K562 (cell line): Measurements from ENCODE around the gene ARHGAP35. TPM values are rescaled to one million over a fixed set of nuclear protein-coding genes. Genes with fewer than 3 reads are reported as not detected.
A peak's percentile ranks its signal among the peaks of the same experiment; 100 is the strongest.

Source experiments
- ADNP ChIP-seq: fragments of 200-800 bp; sonication (Bioruptor generic); IDR thresholded peaks from 2 replicates; pipeline ENCODE4 v1.6.1; 2016; ENCODE audit warnings: missing genetic modification characterization, missing compliant biosample characterization
- CXXC5 ChIP-seq: fragments of 250-450 bp; sonication (Bioruptor Pico); IDR thresholded peaks from 2 replicates; pipeline ENCODE4 v1.8.0; 2022; ENCODE audit warnings: inconsistent platforms, mild to moderate bottlenecking, moderate library complexity
- HMBOX1 ChIP-seq: sonication (generic); IDR thresholded peaks from 2 replicates; pipeline ENCODE4 v1.6.1; 2016
- HNRNPL ChIP-seq: fragments of 200-400 bp; formaldehyde crosslinking; IDR thresholded peaks from 2 replicates; pipeline ENCODE4 v1.6.1; 2017; ENCODE audit warnings: low read depth, mild to moderate bottlenecking, low read length
- NKRF ChIP-seq: fragments of 450-650 bp; IDR thresholded peaks from 2 replicates; pipeline ENCODE4 v1.6.1; 2016; ENCODE audit warnings: borderline replicate concordance
- PRDM10 ChIP-seq: fragments of 450-650 bp; IDR thresholded peaks from 2 replicates; pipeline ENCODE4 v1.6.1; 2018; ENCODE audit not compliant: partially characterized antibody
- SMAD3 ChIP-seq: fragments of 450-650 bp; formaldehyde crosslinking; conservative IDR thresholded peaks from 2 replicates; pipeline ENCODE4 v1.4.0; 2020; ENCODE audit warnings: mild to moderate bottlenecking
- SMARCE1 ChIP-seq: fragments of 450-650 bp; IDR thresholded peaks from 2 replicates; pipeline ENCODE4 v1.7.1; 2016; ENCODE audit warnings: mild to moderate bottlenecking
- ZBTB43 ChIP-seq: sonication (generic); formaldehyde crosslinking; IDR thresholded peaks from 2 replicates; pipeline ENCODE4 v1.8.0; 2023; ENCODE audit warnings: mild to moderate bottlenecking, missing genetic modification reagents
- ZNF224 ChIP-seq: sonication (generic); formaldehyde crosslinking; IDR thresholded peaks from 2 replicates; pipeline ENCODE4 v1.8.0; 2022; ENCODE audit warnings: mild to moderate bottlenecking, missing genetic modification reagents
- ZNF280A ChIP-seq: fragments of 450-650 bp; IDR thresholded peaks from 2 replicates; pipeline ENCODE4 v1.6.1; 2018; ENCODE audit warnings: mild to moderate bottlenecking, low read depth; ENCODE audit not compliant: partially characterized antibody
- ZNF3 ChIP-seq: fragments of 250-450 bp; sonication (Bioruptor Pico); IDR thresholded peaks from 2 replicates; pipeline ENCODE4 v1.5.0; 2021; ENCODE audit warnings: mild to moderate bottlenecking, moderate library complexity
- polyA plus RNA-seq, 8 experiments: library from polyadenylated mRNA; depleted of rRNA in 4 of 8; stranded (reverse) in 5 of 8; unstranded in 3 of 8; fragments of >200 nt; fragmentation: Nextera tagmentation in 2 of 8; fragmentation: Illumina TruSeq in 1 of 8; extraction: Ambion mirVana in 2 of 8; extraction: Trizol in 1 of 8; gene quantifications; 2 replicates each; pipeline versions ENCODE4 v1.2.1 to v1.2.3, GENCODE V29; 2011 to 2014; ENCODE audit warnings: inconsistent platforms in 1 of 8, missing spikeins in 1 of 8
- total RNA-seq, 7 experiments: library from RNA; depleted of rRNA in 6 of 7; stranded (reverse); fragments of >200 nt in 6 of 7; fragmentation: Illumina TruSeq in 2 of 7; extraction: Trizol in 2 of 7; gene quantifications; 2 replicates each; pipeline versions ENCODE4 v1.2.1 to v1.2.3, GENCODE V29; 2011 to 2021; ENCODE audit warnings: low replicate concordance in 1 of 7
- TF ChIP-seq, protein P1 (sequence below): sonication (generic); formaldehyde crosslinking; IDR thresholded peaks from 2 replicates; pipeline ENCODE4 v1.4.0; 2020; ENCODE audit warnings: mild to moderate bottlenecking, missing genetic modification reagents
- TF ChIP-seq, protein P2 (sequence below): fragments of 250-450 bp; sonication (Bioruptor Pico); IDR thresholded peaks from 2 replicates; pipeline ENCODE4 v1.9.0; 2021; ENCODE audit warnings: mild to moderate bottlenecking

Gene ARHGAP35
- total and polyA plus RNA-seq, 9 of the 15 experiments (the other 6 are each of a cell fraction or from before 2014, with no cell fraction given): 0.27 to 26.4 (median 10.2) TPM

DNA sequence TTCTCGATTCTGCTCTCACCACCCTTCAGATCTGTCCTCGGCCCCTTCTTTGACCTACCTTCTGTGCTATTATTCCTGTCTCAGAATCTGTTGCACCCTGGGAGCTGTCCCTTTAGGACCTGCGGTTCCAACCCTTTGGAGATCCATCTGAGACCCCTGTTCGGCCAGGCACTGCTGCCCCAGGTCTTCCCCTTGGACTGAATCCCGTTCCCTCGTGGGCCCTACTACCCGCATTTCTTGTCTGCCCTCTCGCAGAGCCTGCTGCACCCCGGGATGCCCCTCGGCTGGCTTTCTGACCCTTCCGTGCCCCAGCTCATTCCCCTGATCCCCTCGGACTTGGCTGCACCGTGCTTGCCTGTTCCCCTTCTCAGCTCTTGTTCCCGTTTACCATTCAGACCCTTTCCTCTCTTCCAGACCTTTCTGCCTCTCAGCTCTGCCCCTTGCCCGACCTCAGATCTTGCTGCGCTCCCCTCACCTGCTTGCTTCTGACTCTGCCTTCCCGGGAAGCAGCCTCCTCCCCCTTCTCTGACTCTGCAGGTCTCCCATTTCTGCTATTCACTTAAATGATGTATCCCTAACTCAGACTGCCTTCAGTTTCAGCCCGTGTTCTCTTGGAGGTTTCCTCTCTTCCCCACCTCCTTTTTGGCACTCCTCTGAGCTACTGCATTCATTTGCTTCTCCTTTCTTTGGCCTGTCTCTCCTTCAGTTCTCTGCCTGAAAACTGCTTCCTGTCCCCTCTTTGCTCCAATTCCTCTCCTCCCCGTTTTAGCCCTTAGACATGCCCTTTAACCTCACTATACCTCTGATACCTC is 1.1 kb downstream of the ARHGAP35 start (continued):
- TF ChIP-seq PRDM10 (no peak), CXXC5 (CRISPR knock-in tag) (no peak), SMARCE1 (no peak), HMBOX1 (no peak), ZNF280A (peak; percentile 54), SMAD3 (CRISPR knock-in tag) (no peak), ZNF3 (CRISPR knock-in tag) (no peak), ADNP (tag) (no peak), NKRF (peak; percentile 8; the same call in 1 of the 2 replicates), ZBTB43 (CRISPR knock-in tag) (no peak), ZNF224 (CRISPR knock-in tag) (no peak), HNRNPL (no peak)
- TF ChIP-seq, protein P1, sequence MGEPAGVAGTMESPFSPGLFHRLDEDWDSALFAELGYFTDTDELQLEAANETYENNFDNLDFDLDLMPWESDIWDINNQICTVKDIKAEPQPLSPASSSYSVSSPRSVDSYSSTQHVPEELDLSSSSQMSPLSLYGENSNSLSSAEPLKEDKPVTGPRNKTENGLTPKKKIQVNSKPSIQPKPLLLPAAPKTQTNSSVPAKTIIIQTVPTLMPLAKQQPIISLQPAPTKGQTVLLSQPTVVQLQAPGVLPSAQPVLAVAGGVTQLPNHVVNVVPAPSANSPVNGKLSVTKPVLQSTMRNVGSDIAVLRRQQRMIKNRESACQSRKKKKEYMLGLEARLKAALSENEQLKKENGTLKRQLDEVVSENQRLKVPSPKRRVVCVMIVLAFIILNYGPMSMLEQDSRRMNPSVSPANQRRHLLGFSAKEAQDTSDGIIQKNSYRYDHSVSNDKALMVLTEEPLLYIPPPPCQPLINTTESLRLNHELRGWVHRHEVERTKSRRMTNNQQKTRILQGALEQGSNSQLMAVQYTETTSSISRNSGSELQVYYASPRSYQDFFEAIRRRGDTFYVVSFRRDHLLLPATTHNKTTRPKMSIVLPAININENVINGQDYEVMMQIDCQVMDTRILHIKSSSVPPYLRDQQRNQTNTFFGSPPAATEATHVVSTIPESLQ (CRISPR knock-in tag): no peak
- TF ChIP-seq, protein P2, sequence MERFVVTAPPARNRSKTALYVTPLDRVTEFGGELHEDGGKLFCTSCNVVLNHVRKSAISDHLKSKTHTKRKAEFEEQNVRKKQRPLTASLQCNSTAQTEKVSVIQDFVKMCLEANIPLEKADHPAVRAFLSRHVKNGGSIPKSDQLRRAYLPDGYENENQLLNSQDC (CRISPR knock-in tag): no peak
